Coronary artery (tissue), 2 donors: ENCODE data around the gene UNC45A.
"Not testable (repeated sequence)": the region's sequence is repeated elsewhere in the genome, so short reads cannot be mapped to it uniquely, and the experiment has no call there.

Experiments
- DNase-seq: peaks from one replicate; pipeline ENCODE4 v3.0.0-alpha.2; 2017; ENCODE audit warnings: low spot score
- H3K27ac ChIP-seq, 2 donors: fragments of 200-600 bp; sonication (generic); one replicate each; pipeline ENCODE4 v1.5.1; 2016 to 2019
- H3K4me3 ChIP-seq: fragments of 200-600 bp; sonication (generic); 2 replicates; pipeline ENCODE4 v1.5.1; 2016; ENCODE audit warnings: mild to moderate bottlenecking, moderate library complexity
- CTCF ChIP-seq: fragments of 200-600 bp; sonication (generic); IDR thresholded peaks from one replicate; pipeline ENCODE4 v1.5.1; 2019; ENCODE audit warnings: antibody characterized with exemption

The UNC45A gene

GRCh38 chr15:90924375-90924774 is 10.7 kb upstream of the UNC45A start:
- no peak overlapping the region for H3K27ac ChIP-seq
- TF ChIP-seq CTCF = no peak
- no peak overlapping the region for H3K4me3 ChIP-seq
- DNase-seq = no peak

DNA sequence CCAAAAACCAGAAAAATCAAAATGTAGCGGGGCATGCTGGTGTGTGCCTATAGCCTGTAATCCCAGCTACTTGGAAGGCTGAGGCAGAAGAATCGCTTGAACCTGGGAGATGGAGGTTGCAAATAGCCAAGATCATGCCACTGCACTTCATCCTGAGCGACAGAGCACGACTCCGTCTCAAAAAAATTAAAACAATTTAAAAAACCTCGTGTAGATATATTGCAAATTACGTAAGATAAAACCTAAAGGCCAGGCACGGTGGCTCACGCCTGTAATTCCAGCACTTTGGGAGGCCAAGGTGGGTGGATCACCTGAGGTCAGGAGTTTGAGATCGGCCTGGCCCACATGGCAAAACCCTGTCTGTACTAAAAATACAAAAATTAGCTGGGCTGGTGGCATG is 8.3 kb upstream of the UNC45A start:
- H3K27ac ChIP-seq, H3K4me3 ChIP-seq, DNase-seq: not testable (repeated sequence)

- not testable (repeated sequence) for H3K4me3 ChIP-seq, H3K27ac ChIP-seq, DNase-seq
These were observed 7.0 kb upstream of the UNC45A start for GRCh38 chr15:90928106-90928505.

GRCh38 chr15:90929246-90930019 is 5.7 kb upstream of the UNC45A start:
- TF ChIP-seq CTCF = no peak
- Histone ChIP-seq H3K27ac (peak overlapping the region; percentile 84 to 96), H3K4me3 (peak overlapping the region; percentile 97)
- DNase-seq = no peak

- no peak for DNase-seq
- TF ChIP-seq CTCF = no peak
- Histone ChIP-seq H3K4me3 (peak overlapping the region; percentile 97), H3K27ac (peak overlapping the region; percentile 84 to 96)
These were observed 4.1 kb upstream of the UNC45A start for GRCh38 chr15:90930861-90931574.

- DNase-seq = no peak
- Histone ChIP-seq H3K27ac (peak overlapping the region; percentile 59 to 96), H3K4me3 (peak overlapping the region; percentile 97)
- TF ChIP-seq CTCF = no peak
These were observed 3.6 kb upstream of the UNC45A start for GRCh38 chr15:90931575-90931827.

- Histone ChIP-seq H3K27ac (peak within 1 kb of the TSS; percentile 59 to 96), H3K4me3 (peak within 1 kb of the TSS; percentile 97)
- peak; percentile 85 for TF ChIP-seq CTCF
- peak; percentile 89 for DNase-seq
These were observed 3.0 kb upstream of the UNC45A start, which contains the start of gene HDDC3 for GRCh38 chr15:90931828-90932659. Gene HDDC3 (minus strand): TSS chr15:90932549. CDS start chr15:90932540, 9 bp downstream.
